RPMI8226 (cell line): ENCODE data around the gene EHBP1L1.
A peak's percentile ranks its signal among the peaks of the same experiment; 100 is the strongest.

ENCODE experiments used
- DNase-seq: peaks from one replicate; pipeline ENCODE4 v3.0.0-alpha.2; 2015

The EHBP1L1 gene

GRCh38 chr11:65575568-65576231 lies at the start of gene EHBP1L1:
Gene EHBP1L1, plus strand, starts transcription at chr11:65576053. Its CDS starts 250 bp downstream, at chr11:65576303.
- DNase-seq: peak; percentile 94

DNA sequence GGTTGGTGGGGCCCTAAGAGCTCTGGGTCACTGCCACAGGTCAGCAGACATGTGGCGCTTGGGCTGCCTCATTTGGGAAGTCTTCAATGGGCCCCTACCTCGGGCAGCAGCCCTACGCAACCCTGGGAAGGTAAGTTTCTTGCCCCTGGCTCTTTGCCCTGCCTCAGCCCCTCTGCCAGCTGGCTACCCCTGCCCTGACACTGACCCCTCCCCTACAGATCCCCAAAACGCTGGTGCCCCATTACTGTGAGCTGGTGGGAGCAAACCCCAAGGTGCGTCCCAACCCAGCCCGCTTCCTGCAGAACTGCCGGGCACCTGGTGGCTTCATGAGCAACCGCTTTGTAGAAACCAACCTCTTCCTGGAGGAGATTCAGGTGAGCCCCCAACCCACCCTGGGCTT lies 49.1 kb upstream of the EHBP1L1 start:
- DNase-seq: no peak

DNA sequence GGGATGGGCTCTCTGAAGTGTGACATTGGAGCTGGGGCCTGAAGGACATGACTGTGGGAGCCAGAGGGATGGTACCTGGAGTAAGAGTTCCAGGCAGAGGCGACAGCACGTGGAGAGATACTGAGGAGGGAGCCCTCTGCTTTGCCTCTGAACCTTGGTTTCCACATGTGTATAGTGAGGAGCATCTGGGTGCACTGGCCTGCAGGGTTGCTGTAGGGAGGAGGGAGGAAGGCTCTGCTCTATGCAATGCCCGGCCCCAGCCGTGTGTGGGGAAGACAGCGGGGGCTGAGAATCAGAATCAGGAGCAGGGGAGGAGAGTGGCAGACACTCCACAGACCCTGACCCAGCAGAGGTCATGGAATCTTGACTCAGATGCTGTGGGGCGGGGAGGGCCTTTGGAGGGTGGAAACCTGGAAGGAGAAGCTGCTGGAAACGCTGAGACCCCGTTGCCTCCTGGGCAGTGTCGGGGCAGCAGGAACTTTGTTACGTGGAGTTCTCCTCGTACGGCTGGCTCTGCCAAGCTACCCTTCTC lies 47.0 kb upstream of the EHBP1L1 start:
- no peak for DNase-seq

GRCh38 chr11:65529475-65530156 lies 46.2 kb upstream of the EHBP1L1 start:
- DNase-seq: no peak

DNA sequence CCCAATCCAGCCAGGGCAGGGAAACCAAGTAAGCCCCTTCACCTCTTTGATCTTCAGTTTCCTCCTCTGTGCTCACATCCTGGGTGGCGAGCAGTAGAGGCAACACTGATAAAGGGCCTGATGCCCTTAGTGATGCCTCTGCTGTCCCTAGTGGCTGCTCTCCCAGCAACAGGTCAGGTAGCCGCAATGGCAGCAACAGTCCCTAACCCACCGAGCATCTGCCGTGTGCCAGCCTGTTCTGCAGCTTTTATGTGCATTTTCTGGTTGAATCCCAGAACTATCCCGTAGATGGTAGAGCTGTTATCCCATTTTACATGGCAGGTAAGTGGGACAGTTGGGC lies 45.7 kb upstream of the EHBP1L1 start:
- DNase-seq: peak; percentile 39

- DNase-seq: no peak
These were observed 43.3 kb upstream of the EHBP1L1 start for GRCh38 chr11:65532388-65533064.

DNA sequence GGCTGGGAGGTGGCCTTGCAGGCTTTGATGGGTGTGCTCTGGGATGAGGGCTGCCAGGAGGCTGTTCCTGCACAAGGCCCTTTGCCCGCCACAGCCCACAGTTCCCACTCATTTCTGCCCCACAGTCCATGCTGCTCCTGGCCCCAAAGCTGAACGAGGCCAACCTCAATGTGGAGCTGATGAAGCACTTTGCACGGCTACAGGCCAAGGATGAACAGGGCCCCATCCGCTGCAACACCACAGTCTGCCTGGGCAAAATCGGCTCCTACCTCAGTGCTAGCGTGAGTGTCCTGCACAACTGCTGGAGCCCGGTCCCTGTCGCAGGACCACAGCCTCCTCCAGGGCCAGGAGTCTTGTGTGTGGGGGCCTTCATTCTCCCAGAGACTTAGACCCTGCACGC lies 40.8 kb upstream of the EHBP1L1 start:
- DNase-seq: no peak

- DNase-seq: no peak
These were observed 39.2 kb upstream of the EHBP1L1 start for GRCh38 chr11:65536412-65537295.

GRCh38 chr11:65537296-65537597 lies 38.6 kb upstream of the EHBP1L1 start:
- no peak for DNase-seq

- no peak for DNase-seq
These were observed 38.1 kb upstream of the EHBP1L1 start for GRCh38 chr11:65537620-65538231.

DNA sequence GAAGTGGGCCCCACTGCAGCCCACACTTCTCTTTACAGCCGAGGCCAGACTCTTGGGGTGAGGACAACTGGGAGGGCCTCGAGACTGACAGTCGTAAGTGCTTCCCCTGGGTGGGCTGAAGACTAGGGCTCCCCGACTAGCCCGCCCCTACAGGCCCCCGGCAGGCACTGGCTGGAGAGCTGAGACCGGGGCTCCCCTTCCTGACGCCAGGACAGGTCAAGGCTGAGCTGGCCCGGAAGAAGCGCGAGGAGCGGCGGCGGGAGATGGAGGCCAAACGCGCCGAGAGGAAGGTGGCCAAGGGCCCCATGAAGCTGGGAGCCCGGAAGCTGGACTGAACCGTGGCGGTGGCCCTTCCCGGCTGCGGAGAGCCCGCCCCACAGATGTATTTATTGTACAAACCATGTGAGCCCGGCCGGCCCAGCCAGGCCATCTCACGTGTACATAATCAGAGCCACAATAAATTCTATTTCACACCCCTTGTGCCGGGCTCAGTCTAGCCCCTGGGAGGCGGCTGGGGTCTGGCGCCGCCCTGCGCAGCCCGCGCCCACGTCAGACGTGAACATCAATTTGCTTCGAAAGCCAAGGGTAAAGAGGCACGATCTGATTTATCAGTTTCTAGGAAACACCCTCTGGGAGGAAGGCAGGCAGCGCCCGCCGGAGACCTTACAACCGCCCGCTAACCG lies 37.5 kb upstream of the EHBP1L1 start:
- no peak for DNase-seq

- no peak for DNase-seq
These were observed 36.7 kb upstream of the EHBP1L1 start for GRCh38 chr11:65538915-65539743.

DNA sequence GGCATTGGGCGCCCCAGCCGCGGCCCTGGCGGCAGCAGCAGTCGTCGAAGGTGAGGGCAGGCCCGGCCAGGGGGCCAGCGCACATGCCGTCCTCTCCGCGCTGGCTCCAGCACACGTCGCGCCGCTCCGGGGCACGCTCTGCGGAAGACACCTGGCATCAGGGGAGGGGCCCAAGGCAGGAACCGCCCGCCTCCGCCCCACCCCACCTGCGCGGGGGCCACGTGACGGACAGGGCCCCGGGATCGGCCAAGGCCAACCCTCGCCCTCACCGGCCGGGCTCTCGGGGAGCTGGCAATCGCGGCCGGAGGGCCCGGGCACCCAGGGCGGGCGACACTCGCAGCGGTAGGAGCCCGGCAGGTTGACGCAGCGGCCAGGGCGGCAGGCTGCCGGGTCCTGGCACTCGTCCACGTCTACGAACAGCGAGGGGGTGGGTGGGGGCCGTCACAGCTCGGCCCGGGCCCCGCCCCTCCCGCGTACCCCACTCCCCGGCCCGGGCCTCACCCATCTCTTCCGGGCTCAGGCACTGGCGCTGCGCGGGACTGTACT lies 36.0 kb upstream of the EHBP1L1 start:
- DNase-seq: peak; percentile 95

DNA sequence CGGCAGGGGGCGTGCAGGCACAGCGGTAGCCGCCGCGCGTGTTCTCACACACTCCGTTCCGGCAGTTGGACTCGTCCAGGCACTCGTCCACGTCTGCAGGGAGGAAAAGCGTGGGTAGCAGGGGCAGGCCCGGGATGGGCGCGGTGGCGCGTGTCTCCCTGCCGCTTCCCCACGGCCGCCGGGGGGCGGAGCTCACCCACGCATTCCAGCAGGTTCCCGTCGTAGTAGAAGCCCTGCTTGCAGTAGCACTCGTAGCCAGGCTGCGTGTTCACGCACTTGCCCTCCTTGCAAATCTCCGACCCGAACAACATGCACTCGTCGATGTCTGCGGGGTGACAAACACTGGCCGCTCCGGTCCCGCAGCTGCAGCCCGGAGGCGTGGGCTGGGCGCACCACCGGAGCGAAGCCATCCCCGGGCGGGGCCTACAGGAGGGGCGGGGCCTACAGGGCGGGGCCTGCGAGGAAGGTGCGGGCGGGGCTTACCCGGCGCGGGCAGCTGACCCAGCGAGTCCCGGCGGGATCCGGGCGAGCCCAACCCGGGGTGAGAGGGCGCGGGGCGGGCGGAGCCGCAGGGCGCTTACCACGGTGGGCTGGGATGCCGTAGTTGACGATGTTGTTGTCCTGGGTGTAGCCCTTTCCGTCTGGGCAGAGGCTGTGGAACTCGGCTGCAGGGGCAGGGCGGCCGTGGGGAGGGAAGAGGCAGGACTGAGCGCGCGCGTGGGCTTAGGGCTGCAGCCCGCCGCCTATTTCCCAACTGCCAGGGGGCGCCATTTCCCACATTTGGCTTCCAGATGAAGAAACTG lies 35.4 kb upstream of the EHBP1L1 start:
- DNase-seq: peak; percentile 94

DNA sequence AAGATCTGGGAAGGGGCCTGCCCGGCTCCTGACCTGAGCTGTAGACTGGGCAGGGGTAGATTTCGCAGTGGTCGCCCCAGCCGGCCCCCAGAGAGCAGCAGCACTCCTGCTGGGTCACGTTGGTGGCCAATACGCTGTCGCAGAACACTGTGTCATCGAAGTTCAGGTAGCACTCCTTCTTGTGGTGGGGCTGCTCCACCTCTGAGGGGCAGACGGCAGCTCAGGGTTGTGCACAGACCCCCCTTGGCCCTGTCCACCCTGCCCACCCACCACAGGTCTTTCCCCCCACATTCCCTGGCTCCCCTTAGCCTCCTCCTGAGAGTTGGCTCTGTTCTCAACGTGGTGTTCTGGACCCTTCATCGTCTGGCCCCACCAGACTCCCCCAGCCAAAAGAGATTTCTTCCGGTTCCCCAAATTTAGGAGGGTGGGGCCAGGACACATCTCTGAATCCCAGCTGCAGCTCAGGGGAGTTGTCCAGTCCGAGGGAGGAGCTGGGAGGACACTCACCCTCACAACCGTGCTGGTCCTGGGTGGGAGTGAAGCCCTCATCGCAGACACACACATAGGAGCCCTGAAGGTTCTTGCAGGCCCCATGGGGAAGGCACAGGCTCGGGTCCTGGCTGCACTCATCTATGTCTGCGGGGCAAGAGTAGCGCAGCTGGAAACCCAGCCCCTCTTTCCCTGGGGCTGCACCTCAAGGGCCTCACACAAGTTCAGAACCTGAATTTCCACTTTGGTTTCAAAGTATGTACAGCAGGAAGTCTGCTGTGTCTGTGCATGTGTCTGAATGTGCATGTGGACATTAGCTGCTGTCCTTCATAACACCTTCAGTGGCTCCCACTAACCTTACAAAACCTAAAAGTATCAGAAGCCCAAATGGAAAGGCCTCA lies 34.5 kb upstream of the EHBP1L1 start:
- DNase-seq: no peak

GRCh38 chr11:65542738-65543390 lies 33.0 kb upstream of the EHBP1L1 start:
- no peak for DNase-seq

DNA sequence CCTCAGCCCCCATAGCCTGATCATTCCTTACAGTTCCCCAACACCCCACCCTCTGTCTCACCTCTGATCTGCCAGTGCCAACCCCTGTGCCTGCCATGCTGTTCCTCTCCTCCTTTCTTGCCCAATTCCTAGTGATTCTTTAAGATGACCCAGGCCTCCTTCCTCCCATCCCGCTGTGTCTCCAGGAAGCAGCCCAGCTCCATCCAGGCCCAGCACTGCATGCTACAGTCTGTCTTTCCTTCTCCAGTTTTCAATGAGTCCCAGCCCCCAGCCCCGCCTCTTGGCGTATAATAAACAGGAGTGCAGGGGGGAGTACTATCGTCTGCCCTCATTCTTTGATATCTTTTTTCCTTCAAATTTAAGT lies 30.0 kb upstream of the EHBP1L1 start:
- no peak for DNase-seq

DNA sequence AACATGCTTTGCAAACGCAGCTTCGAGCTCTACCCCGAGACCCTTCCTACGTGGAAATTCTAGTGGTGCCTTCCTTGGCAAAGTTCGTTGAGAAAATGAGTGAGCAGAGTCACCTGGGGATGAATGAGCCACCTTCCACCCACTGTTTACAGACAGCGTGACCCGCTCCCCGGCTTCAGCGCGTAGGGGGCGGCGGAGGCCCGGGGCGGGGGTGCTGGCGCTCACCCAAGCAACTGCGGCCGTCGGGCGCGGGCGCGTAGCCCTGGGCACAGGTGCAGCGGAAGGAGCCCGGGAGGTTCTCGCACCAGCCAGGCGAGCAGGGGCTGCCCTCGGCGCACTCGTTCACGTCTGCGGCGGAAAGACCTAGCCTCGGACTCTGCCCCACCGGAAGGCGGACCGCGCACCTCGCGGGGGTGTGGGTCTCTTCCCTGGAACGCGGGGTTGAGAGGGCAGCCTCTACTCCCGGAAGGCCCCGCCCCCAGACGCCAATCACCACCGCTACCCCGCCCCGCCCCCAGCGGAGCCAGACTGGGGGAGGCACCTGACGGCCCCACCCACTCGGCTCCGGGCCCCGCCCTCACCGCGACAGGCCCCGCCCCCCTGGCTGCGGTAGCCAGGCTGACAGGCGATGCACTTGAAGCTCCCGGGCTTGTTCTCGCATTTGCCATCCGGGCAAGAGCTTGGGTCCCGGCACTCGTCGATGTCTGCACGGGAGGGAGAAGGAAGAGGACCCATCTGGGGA lies 29.5 kb upstream of the EHBP1L1 start:
- peak; percentile 99 for DNase-seq
